ENCODE data around the gene ACE. TPM values are rescaled to one million over a fixed set of nuclear protein-coding genes. Genes with fewer than 3 reads are reported as not detected.

The ACE gene
- total RNA-seq, 6 experiments from 2014 or later, result 1.6 to 2.1 (median 1.7) TPM

DNA sequence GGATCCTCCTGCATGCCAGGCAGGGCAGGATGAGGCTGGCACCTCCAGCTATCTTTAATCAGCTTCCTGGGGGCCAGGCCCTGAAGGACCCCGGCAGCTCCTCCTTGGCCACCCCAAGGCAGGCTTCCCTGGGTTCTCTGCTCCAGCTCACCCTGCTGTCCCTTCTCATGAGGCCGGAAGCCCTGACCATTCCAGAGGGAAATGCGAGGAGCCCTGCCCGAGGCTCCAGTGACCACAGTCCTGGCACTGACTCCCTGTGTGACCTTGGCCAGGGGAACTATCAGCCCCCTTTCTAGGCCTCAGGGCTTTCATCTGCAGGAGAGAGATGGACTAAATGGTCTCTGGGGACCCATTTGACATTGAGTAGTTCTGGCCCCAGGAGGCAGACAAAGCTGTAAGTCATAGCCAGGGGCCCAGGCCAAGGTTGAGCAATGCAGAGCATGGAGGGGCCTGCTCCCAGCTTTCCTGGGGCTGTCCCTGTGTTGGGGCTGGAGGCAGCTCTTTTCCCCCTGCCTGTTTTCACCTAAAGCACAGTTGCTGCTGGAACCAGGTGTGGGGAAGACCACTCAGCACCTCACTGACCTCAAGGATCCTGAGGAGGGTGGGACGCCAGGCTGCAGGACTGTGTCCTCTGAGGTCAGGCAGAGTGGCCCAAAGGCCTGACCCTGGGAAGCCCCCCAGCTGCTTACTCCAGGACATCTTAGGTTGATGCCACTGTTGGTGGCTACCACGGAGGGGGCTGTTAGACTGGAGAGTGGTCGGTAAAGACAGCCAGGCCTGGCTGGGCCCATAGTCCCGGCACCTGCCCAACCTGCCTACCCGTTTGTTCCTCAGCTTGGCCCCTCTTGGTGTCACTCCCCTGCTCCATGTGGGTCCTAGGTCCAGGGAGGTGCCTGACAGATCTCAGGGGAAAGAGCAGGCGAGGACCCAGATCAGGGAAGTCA is 54.4 kb downstream of the ACE start:
- no peak for DNase-seq
- no peaks in the 10 kb centered on the region for H3K36me3 Mint-ChIP-seq (ENCODE audit: low read depth)
- TF ChIP-seq, protein P1, sequence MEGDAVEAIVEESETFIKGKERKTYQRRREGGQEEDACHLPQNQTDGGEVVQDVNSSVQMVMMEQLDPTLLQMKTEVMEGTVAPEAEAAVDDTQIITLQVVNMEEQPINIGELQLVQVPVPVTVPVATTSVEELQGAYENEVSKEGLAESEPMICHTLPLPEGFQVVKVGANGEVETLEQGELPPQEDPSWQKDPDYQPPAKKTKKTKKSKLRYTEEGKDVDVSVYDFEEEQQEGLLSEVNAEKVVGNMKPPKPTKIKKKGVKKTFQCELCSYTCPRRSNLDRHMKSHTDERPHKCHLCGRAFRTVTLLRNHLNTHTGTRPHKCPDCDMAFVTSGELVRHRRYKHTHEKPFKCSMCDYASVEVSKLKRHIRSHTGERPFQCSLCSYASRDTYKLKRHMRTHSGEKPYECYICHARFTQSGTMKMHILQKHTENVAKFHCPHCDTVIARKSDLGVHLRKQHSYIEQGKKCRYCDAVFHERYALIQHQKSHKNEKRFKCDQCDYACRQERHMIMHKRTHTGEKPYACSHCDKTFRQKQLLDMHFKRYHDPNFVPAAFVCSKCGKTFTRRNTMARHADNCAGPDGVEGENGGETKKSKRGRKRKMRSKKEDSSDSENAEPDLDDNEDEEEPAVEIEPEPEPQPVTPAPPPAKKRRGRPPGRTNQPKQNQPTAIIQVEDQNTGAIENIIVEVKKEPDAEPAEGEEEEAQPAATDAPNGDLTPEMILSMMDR (IDR thresholded peaks at IDR 0.05), result no peak
- no peak overlapping the region for H3K27ac Mint-ChIP-seq
- H3K4me3 Mint-ChIP-seq, result no peak overlapping the region
- H3K9me3 Mint-ChIP-seq, result no peaks in the 10 kb centered on the region
- H3K4me1 Mint-ChIP-seq (ENCODE audit: low read depth), result no peaks in the 10 kb centered on the region
- peaks cover 37% of the 10 kb centered on the region for H3K27me3 Mint-ChIP-seq (ENCODE audit: insufficient read depth)

DNA sequence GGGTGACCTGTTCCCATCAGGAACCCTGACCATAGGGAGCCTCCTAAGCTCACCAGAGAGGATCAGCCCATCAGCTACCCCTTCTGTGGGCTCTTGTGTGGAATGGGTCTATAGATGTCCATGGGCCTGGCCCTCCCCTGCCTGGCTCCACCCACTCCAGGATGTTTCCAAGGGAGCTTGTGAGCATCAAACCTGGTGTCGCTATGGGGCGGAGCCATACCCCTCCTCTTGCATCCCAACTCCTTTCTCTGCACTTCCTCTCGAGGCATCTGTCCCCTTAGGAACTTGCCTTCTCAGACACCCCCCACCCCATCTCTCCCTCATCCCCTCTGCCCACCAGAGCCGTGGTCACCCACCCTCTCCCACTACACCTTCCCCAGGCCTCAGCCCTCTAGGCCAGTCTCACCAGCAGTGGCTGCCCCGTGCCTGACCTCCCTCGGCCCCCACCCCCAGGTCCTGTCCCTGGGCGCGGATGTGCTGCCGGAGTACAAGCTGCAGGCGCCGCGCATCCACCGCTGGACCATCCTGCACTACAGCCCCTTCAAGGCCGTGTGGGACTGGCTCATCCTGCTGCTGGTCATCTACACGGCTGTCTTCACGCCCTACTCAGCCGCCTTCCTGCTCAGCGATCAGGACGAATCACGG is 56.7 kb downstream of the ACE start:
- Mint-ChIP-seq H3K27ac (no peak overlapping the region), H3K27me3 (ENCODE audit: insufficient read depth) (peaks cover 38% of the 10 kb centered on the region), H3K4me1 (ENCODE audit: low read depth) (no peaks in the 10 kb centered on the region; the same call in 1 of the 2 replicates), H3K4me3 (no peak overlapping the region), H3K36me3 (ENCODE audit: low read depth) (no peaks in the 10 kb centered on the region), H3K9me3 (no peaks in the 10 kb centered on the region)
- no peak for DNase-seq
- TF ChIP-seq, protein P1 (IDR thresholded peaks at IDR 0.05), result no peak

DNA sequence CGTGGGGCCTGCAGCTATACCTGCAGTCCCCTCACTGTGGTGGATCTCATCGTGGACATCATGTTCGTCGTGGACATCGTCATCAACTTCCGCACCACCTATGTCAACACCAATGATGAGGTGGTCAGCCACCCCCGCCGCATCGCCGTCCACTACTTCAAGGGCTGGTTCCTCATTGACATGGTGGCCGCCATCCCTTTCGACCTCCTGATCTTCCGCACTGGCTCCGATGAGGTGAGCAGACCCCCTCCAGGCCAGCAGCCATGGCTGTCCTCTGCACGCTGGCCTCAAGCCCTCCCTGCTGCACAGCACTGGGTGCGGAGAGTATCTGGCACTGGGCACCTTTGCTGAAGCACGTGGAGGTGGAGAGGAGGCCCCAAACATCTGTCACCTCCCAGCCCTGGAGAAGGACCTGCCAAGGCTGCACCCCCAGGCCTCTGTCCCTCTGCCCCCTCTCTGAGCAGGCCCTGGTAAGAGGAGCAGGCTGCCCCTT is 57.3 kb downstream of the ACE start:
- Mint-ChIP-seq H3K36me3 (ENCODE audit: low read depth) (no peaks in the 10 kb centered on the region), H3K27me3 (ENCODE audit: insufficient read depth) (peaks cover 44% of the 10 kb centered on the region), H3K4me3 (no peak overlapping the region), H3K27ac (no peak overlapping the region), H3K9me3 (no peaks in the 10 kb centered on the region), H3K4me1 (ENCODE audit: low read depth) (no peaks in the 10 kb centered on the region; the same call in 1 of the 2 replicates)
- no peak for DNase-seq
- TF ChIP-seq, protein P1 (IDR thresholded peaks at IDR 0.05), result no peak

- no peaks in the 10 kb centered on the region for H3K36me3 Mint-ChIP-seq (ENCODE audit: low read depth)
- no peaks in the 10 kb centered on the region; the same call in 1 of the 2 replicates for H3K4me1 Mint-ChIP-seq (ENCODE audit: low read depth)
- no peak overlapping the region for H3K27ac Mint-ChIP-seq
- no peaks in the 10 kb centered on the region for H3K9me3 Mint-ChIP-seq
- H3K4me3 Mint-ChIP-seq, result no peak overlapping the region
- TF ChIP-seq, protein P1 (IDR thresholded peaks at IDR 0.05), result no peak
- DNase-seq, result no peak
- peaks cover 45% of the 10 kb centered on the region for H3K27me3 Mint-ChIP-seq (ENCODE audit: insufficient read depth)
These were observed 58.1 kb downstream of the ACE start for GRCh38 chr17:63534816-63535455.

DNA sequence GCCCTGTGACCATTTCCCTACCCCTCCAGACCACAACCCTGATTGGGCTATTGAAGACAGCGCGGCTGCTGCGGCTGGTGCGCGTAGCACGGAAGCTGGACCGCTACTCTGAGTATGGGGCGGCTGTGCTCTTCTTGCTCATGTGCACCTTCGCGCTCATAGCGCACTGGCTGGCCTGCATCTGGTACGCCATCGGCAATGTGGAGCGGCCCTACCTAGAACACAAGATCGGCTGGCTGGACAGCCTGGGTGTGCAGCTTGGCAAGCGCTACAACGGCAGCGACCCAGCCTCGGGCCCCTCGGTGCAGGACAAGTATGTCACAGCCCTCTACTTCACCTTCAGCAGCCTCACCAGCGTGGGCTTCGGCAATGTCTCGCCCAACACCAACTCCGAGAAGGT is 58.8 kb downstream of the ACE start:
- H3K27me3 Mint-ChIP-seq (ENCODE audit: insufficient read depth), result peaks cover 50% of the 10 kb centered on the region
- no peak overlapping the region for H3K27ac Mint-ChIP-seq
- no peak overlapping the region for H3K4me3 Mint-ChIP-seq
- no peaks in the 10 kb centered on the region for H3K36me3 Mint-ChIP-seq (ENCODE audit: low read depth)
- DNase-seq, result no peak
- no peaks in the 10 kb centered on the region; the same call in 1 of the 2 replicates for H3K4me1 Mint-ChIP-seq (ENCODE audit: low read depth)
- TF ChIP-seq, protein P1 (IDR thresholded peaks at IDR 0.05), result no peak
- H3K9me3 Mint-ChIP-seq, result no peaks in the 10 kb centered on the region

All from HFFc6 (cell line).